ENCODE measurements around the gene MARCHF11.

DNA sequence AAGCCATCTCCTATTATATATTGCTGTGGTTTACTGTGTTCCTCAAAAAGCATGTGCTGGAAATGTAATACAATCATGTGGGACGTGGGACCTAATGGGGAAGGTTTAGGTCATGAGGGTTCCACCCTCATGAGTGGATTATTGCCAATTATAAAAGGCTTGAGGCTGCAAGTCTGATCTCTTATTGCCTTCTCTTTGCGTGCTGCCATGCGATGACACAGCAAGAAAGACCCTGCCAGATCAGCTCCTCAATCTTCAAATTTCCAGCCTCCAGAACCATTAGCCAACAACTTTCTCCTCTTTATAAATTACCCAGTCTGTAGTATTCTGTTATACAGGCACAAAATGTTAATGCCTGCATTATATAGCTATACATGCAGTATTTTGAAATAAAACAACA lies 45.4 kb downstream of the MARCHF11 start:
- no peak for TF ChIP-seq EZH2 (IDR thresholded peaks at IDR 0.05)
- TF ChIP-seq POLR2AphosphoS5 (IDR thresholded peaks at IDR 0.05; ENCODE audit: borderline replicate concordance, low read depth, low read length) = no peak
- no peak for TF ChIP-seq FOXP2 (optimal IDR thresholded peaks at IDR 0.05; ENCODE audit: control extremely low read depth, extremely low read length, insufficient read depth)

Data from SK-N-MC (cell line).